SK-N-SH (cell line): ENCODE data around the gene VWA5B1. TPM values are rescaled to one million over a fixed set of nuclear protein-coding genes. Genes with fewer than 3 reads are reported as not detected.
"Not testable (repeated sequence)": the region's sequence is repeated elsewhere in the genome, so short reads cannot be mapped to it uniquely, and the experiment has no call there.

Experiments used
- CTCF ChIA-PET: fragments of 300-600, 350-600 bp; formaldehyde crosslinking; extraction: SDS; loops from one replicate; lab custom pipeline; 2021; lab: Yijun Ruan, JAX
- POLR2A ChIA-PET: fragments of 350-600 bp; sonication (Branson Sonifier 250); formaldehyde crosslinking; extraction: SDS; loops from one replicate; lab custom pipeline; 2020; ENCODE audit warnings: antibody characterized with exemption, inconsistent platforms; lab: Yijun Ruan, JAX
- DNase-seq: peaks from one replicate; pipeline ENCODE4 v3.0.0; 2012
- H2AFZ ChIP-seq: fragments of 200-600 bp; sonication (generic); 2 replicates; pipeline ENCODE4 v1.8.1; 2016; ENCODE audit warnings: antibody characterized with exemption, mild to moderate bottlenecking, low read depth
- H3F3A ChIP-seq: fragments of 200-600 bp; sonication (generic); replicated peaks from 2 replicates; pipeline ENCODE3; 2016; ENCODE audit warnings: antibody characterized with exemption, mild to moderate bottlenecking; ENCODE audit not compliant: insufficient read depth
- H3K27ac ChIP-seq, 2 experiments: fragments of 200-500 bp in 1 of 2; fragments of 200-600 bp in 1 of 2; sonication (Bioruptor generic) in 1 of 2; sonication (generic), shearing (Covaris generic) in 1 of 2; 2 replicates each; pipeline versions ENCODE4 v1.5.1 to v1.6.1; 2014 to 2016; ENCODE audit warnings: low read depth in 2 of 2, inconsistent platforms in 1 of 2, low read length in 1 of 2, mild to moderate bottlenecking in 1 of 2, mixed read lengths in 1 of 2
- H3K27me3 ChIP-seq: fragments of 200-600 bp; sonication (generic), shearing (Covaris generic); 2 replicates; pipeline ENCODE4 v1.6.1; 2016; ENCODE audit warnings: mixed run types; ENCODE audit not compliant: insufficient read depth
- H3K36me3 ChIP-seq, 2 experiments: fragments of 200-500 bp in 1 of 2; fragments of 200-600 bp in 1 of 2; sonication (Bioruptor generic) in 1 of 2; sonication (generic) in 1 of 2; replicated peaks in 1 of 2; 2 replicates each; pipeline versions ENCODE3 to v1.5.1; 2014 to 2016; ENCODE audit warnings: low read length in 1 of 2, mild to moderate bottlenecking in 1 of 2; ENCODE audit not compliant: insufficient read depth in 2 of 2, control insufficient read depth in 1 of 2
- H3K4me1 ChIP-seq, 2 experiments: fragments of 200-500 bp in 1 of 2; fragments of 200-600 bp in 1 of 2; sonication (Bioruptor generic) in 1 of 2; sonication (generic), shearing (Covaris generic) in 1 of 2; 2 replicates each; pipeline versions ENCODE4 v1.5.1 to v1.6.1; 2014 to 2016; ENCODE audit warnings: low read depth in 1 of 2, low read length in 1 of 2, mixed run types in 1 of 2; ENCODE audit not compliant: insufficient read depth in 2 of 2, control insufficient read depth in 1 of 2
- H3K4me2 ChIP-seq: fragments of 200-600 bp; sonication (generic), shearing (Covaris generic); 2 replicates; pipeline ENCODE4 v1.6.1; 2017; ENCODE audit warnings: mixed run types
- H3K4me3 ChIP-seq, 2 experiments: fragments of 200-500 bp in 1 of 2; fragments of 200-600 bp in 1 of 2; sonication (Bioruptor generic) in 1 of 2; sonication (generic), shearing (Covaris generic) in 1 of 2; 2 replicates each; pipeline versions ENCODE4 v1.5.1 to v1.8.1; 2014 to 2016; ENCODE audit warnings: low read depth in 2 of 2, inconsistent platforms in 1 of 2, low read length in 1 of 2, mild to moderate bottlenecking in 1 of 2, mixed read lengths in 1 of 2, moderate library complexity in 1 of 2
- H3K79me2 ChIP-seq: fragments of 200-600 bp; sonication (generic); 2 replicates; pipeline ENCODE4 v1.8.1; 2017; ENCODE audit warnings: mild to moderate bottlenecking; ENCODE audit not compliant: insufficient read depth
- H3K9ac ChIP-seq: fragments of 200-600 bp; sonication (generic); 2 replicates; pipeline ENCODE4 v1.6.1; 2017; ENCODE audit warnings: mixed run types
- H3K9me2 ChIP-seq: fragments of 200-600 bp; sonication (generic); 2 replicates; pipeline ENCODE4 v1.6.1; 2017; ENCODE audit warnings: mixed run types
- H3K9me3 ChIP-seq: fragments of 200-600 bp; sonication (generic); 2 replicates; pipeline ENCODE4 v1.6.1; 2017; ENCODE audit warnings: mixed run types, mild to moderate bottlenecking, moderate library complexity
- H4K20me1 ChIP-seq: fragments of 200-600 bp; sonication (generic); 2 replicates; pipeline ENCODE4 v1.6.1; 2017; ENCODE audit warnings: mild to moderate bottlenecking, mixed run types; ENCODE audit not compliant: insufficient read depth
- EP300 ChIP-seq, 2 experiments: IDR thresholded peaks; 2 replicates each; pipeline versions ENCODE4 v1.4.0 to v1.6.1; 2012; ENCODE audit warnings: borderline replicate concordance in 1 of 2, low read depth in 1 of 2, low read length in 1 of 2
- EZH2phosphoT487 ChIP-seq: fragments of 200-600 bp; sonication (generic); IDR thresholded peaks from 2 replicates; pipeline ENCODE4 v1.6.1; 2017; ENCODE audit warnings: low read depth, mixed run types, mild to moderate bottlenecking, antibody characterized with exemption, moderate library complexity, borderline replicate concordance
- FOSL2 ChIP-seq: IDR thresholded peaks from 2 replicates; pipeline ENCODE4 v1.4.0; 2012; ENCODE audit warnings: low read depth, mild to moderate bottlenecking, moderate library complexity, borderline replicate concordance
- FOXJ3 ChIP-seq: sonication (generic); formaldehyde crosslinking; IDR thresholded peaks from 2 replicates; pipeline ENCODE4 v1.5.1; 2020; ENCODE audit warnings: mild to moderate bottlenecking, missing genetic modification reagents
- FOXM1 ChIP-seq: IDR thresholded peaks from 2 replicates; pipeline ENCODE4 v1.4.0; 2012; ENCODE audit warnings: low read depth, mild to moderate bottlenecking
- GATA2 ChIP-seq: sonication (generic); formaldehyde crosslinking; IDR thresholded peaks from 2 replicates; pipeline ENCODE4 v1.5.0; 2020; ENCODE audit warnings: mild to moderate bottlenecking, missing genetic modification reagents
- MAX ChIP-seq: IDR thresholded peaks from 2 replicates; pipeline ENCODE4 v1.4.0; 2012; ENCODE audit warnings: low read depth
- NFIC ChIP-seq: IDR thresholded peaks from 2 replicates; pipeline ENCODE4 v1.4.0; 2012; ENCODE audit warnings: borderline replicate concordance
- NRF1 ChIP-seq: IDR thresholded peaks from 2 replicates; pipeline ENCODE4 v1.6.1; 2012; ENCODE audit warnings: low read depth, mild to moderate bottlenecking, low read length
- PBX3 ChIP-seq: IDR thresholded peaks from 2 replicates; pipeline ENCODE4; 2012
- RAD21 ChIP-seq: IDR thresholded peaks from 2 replicates; pipeline ENCODE4 v1.6.1; 2012; ENCODE audit warnings: mild to moderate bottlenecking, low read length
- RFX5 ChIP-seq: IDR thresholded peaks from 2 replicates; pipeline ENCODE4 v1.6.1; 2012; ENCODE audit warnings: mild to moderate bottlenecking, improper control_type of control experiment, low read length
- RXRA ChIP-seq: IDR thresholded peaks from 2 replicates; pipeline ENCODE4 v1.4.0; 2012; ENCODE audit warnings: low read depth, mild to moderate bottlenecking, borderline replicate concordance
- SMC3 ChIP-seq: IDR thresholded peaks from 2 replicates; pipeline ENCODE4 v1.6.1; 2012; ENCODE audit warnings: low read depth, low read length, improper control_type of control experiment
- TAF1 ChIP-seq: IDR thresholded peaks from 2 replicates; pipeline ENCODE4 v1.6.1; 2012; ENCODE audit warnings: low read depth, mild to moderate bottlenecking, low read length, moderate library complexity, borderline replicate concordance
- TCF12 ChIP-seq: IDR thresholded peaks from 2 replicates; pipeline ENCODE4 v1.4.0; 2012
- TEAD4 ChIP-seq: IDR thresholded peaks from 2 replicates; pipeline ENCODE4 v1.4.0; 2012; ENCODE audit warnings: mild to moderate bottlenecking, borderline replicate concordance; ENCODE audit not compliant: insufficient read depth
- WGBS: methylation state at CpG from one replicate; pipeline ENCODE4 v1.1.6; 2017; ENCODE audit warnings: low lambda C conversion rate; 5-methylcytosine and 5-hydroxymethylcytosine counted together
- polyA plus RNA-seq, 3 experiments: library from polyadenylated mRNA; depleted of rRNA; stranded (reverse); fragments of >200 nt; gene quantifications; 2 replicates each; pipeline ENCODE4 v1.2.3, GENCODE V29; 2012

Gene VWA5B1
- polyA plus RNA-seq, 1 of the 3 experiments (the other 2 are of a cell fraction), result not detected

GRCh38 chr1:20284046-20284445, 6.6 kb upstream of the VWA5B1 start:
- Histone ChIP-seq H3K4me1 (peaks cover 0 to 11% of the 10 kb centered on the region in 2 experiments; a peak in 1 of 4 replicates), H3K27ac (no peak overlapping the region), H3K79me2 (no peaks in the 10 kb centered on the region), H3K4me3 (no peak overlapping the region), H2AFZ (no peak overlapping the region), H3K36me3 (no peaks in the 10 kb centered on the region), H3F3A (no peaks in the 10 kb centered on the region), H4K20me1 (no peaks in the 10 kb centered on the region)
- WGBS, result 49% methylated on average over 2 of the region's 2 CpGs
- no peak for DNase-seq
- TF ChIP-seq RFX5, result no peak
- TF ChIP-seq, all 33 proteins: peak for 0
- Histone ChIP-seq H3K4me2 (no peak overlapping the region), H3K9ac (no peak overlapping the region), H3K27me3 (no peaks in the 10 kb centered on the region; the same call in 1 of the 2 replicates), H3K9me2 (no peaks in the 10 kb centered on the region), H3K9me3 (no peaks in the 10 kb centered on the region)
- POLR2A ChIA-PET, result no interaction called here
- CTCF ChIA-PET, result no interaction called here

- H3K9me2 ChIP-seq, result no peaks in the 10 kb centered on the region
- no peak overlapping the region for H3K27ac ChIP-seq
- no peak for DNase-seq
- no peaks in the 10 kb centered on the region for H3K9me3 ChIP-seq
- 24% methylated on average over 3 of the region's 3 CpGs for WGBS
- no peaks in the 10 kb centered on the region for H3F3A ChIP-seq
- H2AFZ ChIP-seq, result no peak overlapping the region
- CTCF ChIA-PET, result no interaction called here
- no peak overlapping the region for H3K4me2 ChIP-seq
- H3K36me3 ChIP-seq, result no peaks in the 10 kb centered on the region
- H4K20me1 ChIP-seq, result no peaks in the 10 kb centered on the region
- H3K4me1 ChIP-seq, result peaks cover 0 to 11% of the 10 kb centered on the region in 2 experiments; a peak in 1 of 4 replicates
- no peaks in the 10 kb centered on the region for H3K79me2 ChIP-seq
- H3K9ac ChIP-seq, result no peak overlapping the region
- no peak overlapping the region for H3K4me3 ChIP-seq
- no peaks in the 10 kb centered on the region; the same call in 1 of the 2 replicates for H3K27me3 ChIP-seq
- POLR2A ChIA-PET, result no interaction called here
- TF ChIP-seq MAX (no peak), GATA2 (CRISPR knock-in tag) (no peak)
Observed at GRCh38 chr1:20284625-20285024, 6.0 kb upstream of the VWA5B1 start.

- H3K27ac ChIP-seq, result no peak overlapping the region
- H3K27me3 ChIP-seq, result no peaks in the 10 kb centered on the region; the same call in 1 of the 2 replicates
- H3K4me1 ChIP-seq, result peaks cover 0 to 15% of the 10 kb centered on the region in 2 experiments; a peak in 1 of 4 replicates
- H3K36me3 ChIP-seq, result no peaks in the 10 kb centered on the region
- 0% methylated on average over 3 of the region's 3 CpGs for WGBS
- H4K20me1 ChIP-seq, result no peaks in the 10 kb centered on the region
- DNase-seq, result no peak
- no peak overlapping the region for H3K9ac ChIP-seq
- no peaks in the 10 kb centered on the region for H3K9me2 ChIP-seq
- H3K79me2 ChIP-seq, result no peaks in the 10 kb centered on the region
- H3K9me3 ChIP-seq, result no peaks in the 10 kb centered on the region
- no peaks in the 10 kb centered on the region for H3F3A ChIP-seq
- no peak for TF ChIP-seq FOXM1
- TF ChIP-seq FOXJ3 (CRISPR knock-in tag), result no peak
- TF ChIP-seq RAD21, result no peak
- no peak for TF ChIP-seq EZH2phosphoT487
- TF ChIP-seq NFIC, result no peak
- no peak for TF ChIP-seq SMC3
- no peak for TF ChIP-seq TCF12
- TF ChIP-seq TEAD4, result no peak
- TF ChIP-seq RXRA, result no peak
- TF ChIP-seq FOSL2, result no peak
- no peak for TF ChIP-seq TAF1
- TF ChIP-seq EP300 (IDR thresholded peaks at IDR 0.05; ENCODE audit: borderline replicate concordance in 1 of 2, low read depth in 1 of 2, low read length in 1 of 2), result no peak
- TF ChIP-seq PBX3, result no peak
- no peak for TF ChIP-seq NRF1
- no peak overlapping the region for H3K4me3 ChIP-seq
- no peak overlapping the region for H3K4me2 ChIP-seq
- ChIA-PET POLR2A (no interaction called here), CTCF (no interaction called here)
- no peak overlapping the region for H2AFZ ChIP-seq
Observed at GRCh38 chr1:20285510-20285909, 5.2 kb upstream of the VWA5B1 start.

GRCh38 chr1:20287696-20288095, 3.0 kb upstream of the VWA5B1 start:
- CTCF ChIA-PET, H3K36me3 ChIP-seq, H3K9me2 ChIP-seq, H3F3A ChIP-seq, H3K27ac ChIP-seq, H3K79me2 ChIP-seq, H3K4me3 ChIP-seq, H3K27me3 ChIP-seq, DNase-seq, H4K20me1 ChIP-seq, H2AFZ ChIP-seq, H3K9ac ChIP-seq, H3K9me3 ChIP-seq, H3K4me2 ChIP-seq, POLR2A ChIA-PET: not testable (repeated sequence)
- H3K4me1 ChIP-seq, result peaks cover 0 to 11% of the 10 kb centered on the region in 2 experiments; a peak in 1 of 4 replicates
- WGBS, result 44% methylated on average over 3 of the region's 3 CpGs
